ENCODE measurements around the gene FGF1. TPM values are rescaled to one million over a fixed set of nuclear protein-coding genes. Genes with fewer than 3 reads are reported as not detected.

Gene FGF1
- total RNA-seq, 2 experiments from 2014 or later: not detected

- Mint-ChIP-seq H3K4me1 (ENCODE audit: low read depth) (no peaks in the 10 kb centered on the region), H3K9me3 (no peaks in the 10 kb centered on the region), H3K36me3 (ENCODE audit: low read depth) (no peaks in the 10 kb centered on the region), H3K4me3 (no peak overlapping the region), H3K27ac (no peak overlapping the region), H3K27me3 (peaks cover 18% of the 10 kb centered on the region)
- Histone ChIP-seq H3K36me3 (ENCODE audit: insufficient read depth, low read length) (no peaks in the 10 kb centered on the region), H3K4me1 (ENCODE audit: insufficient read depth, low read length) (no peaks in the 10 kb centered on the region), H3K4me3 (ENCODE audit: low read length) (no peak overlapping the region), H3K27me3 (ENCODE audit: control insufficient read depth in 1 of 2, insufficient read depth in 2 of 2, low read length in 2 of 2) (peaks cover 0 to 3% of the 10 kb centered on the region in 2 experiments), H3K27ac (ENCODE audit: low read depth in 1 of 2, low read length in 2 of 2) (no peak overlapping the region), H3K9me3 (ENCODE audit: control insufficient read depth in 1 of 2, insufficient read depth in 1 of 2, low read length in 2 of 2) (peaks cover 0 to 5% of the 10 kb centered on the region in 2 experiments)
- DNase-seq (no peak), ATAC-seq (ENCODE audit: poor library complexity) (no peak)
- TF ChIP-seq CTCF (IDR thresholded peaks at IDR 0.05): no peak
- intact Hi-C loops (cut with DNase I, micrococcal nuclease): no loop called here
- CTCF ChIA-PET: no interaction called here
- POLR2A ChIA-PET: no interaction called here
These were observed 21.3 kb downstream of the FGF1 start for GRCh38 chr5:142664636-142665035.

GRCh38 chr5:142664067-142664466, 21.8 kb downstream of the FGF1 start:
- TF ChIP-seq CTCF (IDR thresholded peaks at IDR 0.05): no peak
- no peak for DNase-seq
- no peak overlapping the region for H3K4me3 ChIP-seq (ENCODE audit: low read length)
- H3K36me3 ChIP-seq (ENCODE audit: insufficient read depth, low read length): no peaks in the 10 kb centered on the region
- H3K27ac Mint-ChIP-seq: no peak overlapping the region
- H3K4me1 Mint-ChIP-seq (ENCODE audit: low read depth): no peaks in the 10 kb centered on the region
- ChIA-PET CTCF (no interaction called here), POLR2A (no interaction called here)
- peaks cover 0 to 3% of the 10 kb centered on the region in 2 experiments for H3K27me3 ChIP-seq (ENCODE audit: control insufficient read depth in 1 of 2, insufficient read depth in 2 of 2, low read length in 2 of 2)
- ATAC-seq (ENCODE audit: poor library complexity): no peak
- intact Hi-C loops (cut with DNase I, micrococcal nuclease): no loop called here
- no peaks in the 10 kb centered on the region for H3K4me1 ChIP-seq (ENCODE audit: insufficient read depth, low read length)
- no peak overlapping the region for H3K27ac ChIP-seq (ENCODE audit: low read depth in 1 of 2, low read length in 2 of 2)
- no peak overlapping the region for H3K4me3 Mint-ChIP-seq
- H3K36me3 Mint-ChIP-seq (ENCODE audit: low read depth): no peaks in the 10 kb centered on the region
- H3K9me3 Mint-ChIP-seq: no peaks in the 10 kb centered on the region
- peaks cover 18% of the 10 kb centered on the region for H3K27me3 Mint-ChIP-seq
- peaks cover 0 to 5% of the 10 kb centered on the region in 2 experiments for H3K9me3 ChIP-seq (ENCODE audit: control insufficient read depth in 1 of 2, insufficient read depth in 1 of 2, low read length in 2 of 2)

- no peak for ATAC-seq (ENCODE audit: poor library complexity)
- H3K27me3 Mint-ChIP-seq: peaks cover 18% of the 10 kb centered on the region
- H3K27me3 ChIP-seq (ENCODE audit: control insufficient read depth in 1 of 2, insufficient read depth in 2 of 2, low read length in 2 of 2): peaks cover 0 to 3% of the 10 kb centered on the region in 2 experiments
- no peaks in the 10 kb centered on the region for H3K4me1 ChIP-seq (ENCODE audit: insufficient read depth, low read length)
- H3K4me3 Mint-ChIP-seq: no peak overlapping the region
- H3K9me3 ChIP-seq (ENCODE audit: control insufficient read depth in 1 of 2, insufficient read depth in 1 of 2, low read length in 2 of 2): peaks cover 0 to 5% of the 10 kb centered on the region in 2 experiments
- no peaks in the 10 kb centered on the region for H3K4me1 Mint-ChIP-seq (ENCODE audit: low read depth)
- H3K9me3 Mint-ChIP-seq: no peaks in the 10 kb centered on the region
- H3K4me3 ChIP-seq (ENCODE audit: low read length): no peak overlapping the region
- ChIA-PET CTCF (no interaction called here), POLR2A (no interaction called here)
- H3K36me3 ChIP-seq (ENCODE audit: insufficient read depth, low read length): no peaks in the 10 kb centered on the region
- TF ChIP-seq CTCF (IDR thresholded peaks at IDR 0.05): no peak
- intact Hi-C loops (cut with DNase I, micrococcal nuclease): no loop called here
- H3K27ac Mint-ChIP-seq: no peak overlapping the region
- no peaks in the 10 kb centered on the region for H3K36me3 Mint-ChIP-seq (ENCODE audit: low read depth)
- H3K27ac ChIP-seq (ENCODE audit: low read depth in 1 of 2, low read length in 2 of 2): no peak overlapping the region
- DNase-seq: no peak
These were observed 22.6 kb downstream of the FGF1 start for GRCh38 chr5:142663246-142663645.
